H1 (cell line): ENCODE measurements around the gene XPO1.

Experiments
- CTCF ChIP-seq, 3 experiments: IDR thresholded peaks; 1 replicate in 2 of 3; 2 replicates in 1 of 3; pipeline versions ENCODE4 v1.5.1 to v1.6.1; 2011; ENCODE audit warnings: low read length in 3 of 3, mild to moderate bottlenecking in 3 of 3, inconsistent platforms in 2 of 3, low read depth in 1 of 3, moderate library complexity in 1 of 3; ENCODE audit not compliant: insufficient read depth in 1 of 3; ENCODE audit errors: control extremely low read depth in 1 of 3
- EZH2 ChIP-seq: fragments of 200-600 bp; sonication (generic); IDR thresholded peaks from 2 replicates; pipeline ENCODE4 v1.7.1; 2012; ENCODE audit warnings: low read depth, mild to moderate bottlenecking, moderate library complexity, low read length, inconsistent platforms; ENCODE audit not compliant: severe bottlenecking
- MAX ChIP-seq: IDR thresholded peaks from 2 replicates; pipeline ENCODE4 v1.6.1; 2012; ENCODE audit warnings: inconsistent platforms
- POLR2A ChIP-seq, 2 experiments: IDR thresholded peaks; 1 replicate in 1 of 2; 2 replicates in 1 of 2; pipeline ENCODE4 v1.6.1; 2011; ENCODE audit warnings: low read depth in 2 of 2, low read length in 2 of 2, mild to moderate bottlenecking in 2 of 2; ENCODE audit errors: control extremely low read depth in 1 of 2
- POLR2AphosphoS5 ChIP-seq: IDR thresholded peaks from 2 replicates; pipeline ENCODE4 v1.6.1; 2011; ENCODE audit warnings: low read depth, low read length
- RFX5 ChIP-seq: IDR thresholded peaks from 2 replicates; pipeline ENCODE4 v1.6.1; 2011; ENCODE audit warnings: low read depth, low read length, improper control_type of control experiment, borderline replicate concordance

- no peak for TF ChIP-seq MAX
- TF ChIP-seq CTCF (IDR thresholded peaks at IDR 0.05; ENCODE audit: control extremely low read depth in 1 of 3, insufficient read depth in 1 of 3, low read depth in 1 of 3, low read length in 3 of 3), result no peak
- no peak for TF ChIP-seq EZH2
- no peak for TF ChIP-seq POLR2A (IDR thresholded peaks at IDR 0.05; ENCODE audit: control extremely low read depth in 1 of 2, low read depth in 2 of 2, low read length in 2 of 2)
- no peak for TF ChIP-seq RFX5
- TF ChIP-seq POLR2AphosphoS5, result no peak
These were observed 60.1 kb downstream of the XPO1 start for GRCh38 chr2:61478086-61478485.
